GM23338 (cell line): ENCODE data around the gene SLC20A1. TPM values are rescaled to one million over a fixed set of nuclear protein-coding genes. Genes with fewer than 3 reads are reported as not detected.
A peak's percentile ranks its signal among the peaks of the same experiment; 100 is the strongest.

Source experiments
- ATAC-seq: fragments of 200-7000 bp; cut with Tn5 transposase; 3 replicates; pipeline ENCODE4 v1.9.1; 2020
- DNase-seq: peaks from one replicate; pipeline ENCODE4 v3.0.0-alpha.2; 2015; ENCODE audit warnings: low spot score
- H2AFZ ChIP-seq: fragments of 200-600 bp; sonication (generic); 2 replicates; pipeline ENCODE4 v1.8.0; 2016; ENCODE audit warnings: antibody characterized with exemption, mild to moderate bottlenecking, moderate library complexity
- H3F3A ChIP-seq: fragments of 200-600 bp; sonication (generic); replicated peaks from 2 replicates; pipeline ENCODE4 v1.8.0; 2017; ENCODE audit warnings: antibody characterized with exemption, mixed run types, low read depth
- H3K27ac ChIP-seq: fragments of 200-600 bp; sonication (generic); 2 replicates; pipeline ENCODE4 v1.6.1; 2016; ENCODE audit warnings: low read depth
- H3K27me3 ChIP-seq: fragments of 200-600 bp; sonication (generic); 2 replicates; pipeline ENCODE4 v1.8.0; 2016; ENCODE audit warnings: mild to moderate bottlenecking, mixed run types, moderate library complexity; ENCODE audit not compliant: insufficient read depth
- H3K36me3 ChIP-seq: fragments of 200-600 bp; sonication (generic); 2 replicates; pipeline ENCODE4 v1.8.0; 2016; ENCODE audit warnings: mild to moderate bottlenecking; ENCODE audit not compliant: insufficient read depth
- H3K4me1 ChIP-seq: fragments of 200-600 bp; sonication (generic); 2 replicates; pipeline ENCODE4 v1.8.0; 2016; ENCODE audit warnings: mild to moderate bottlenecking, moderate library complexity; ENCODE audit not compliant: insufficient read depth
- H3K4me2 ChIP-seq: fragments of 200-600 bp; sonication (generic); 2 replicates; pipeline ENCODE4 v1.7.1; 2017; ENCODE audit warnings: mixed run types
- H3K4me3 ChIP-seq: fragments of 200-600 bp; sonication (generic); 2 replicates; pipeline ENCODE4 v1.6.1; 2016; ENCODE audit warnings: mixed run types
- H3K79me2 ChIP-seq: fragments of 200-600 bp; sonication (generic); replicated peaks from 2 replicates; pipeline ENCODE4 v1.8.0; 2017; ENCODE audit warnings: mild to moderate bottlenecking; ENCODE audit not compliant: insufficient read depth
- H3K9me2 ChIP-seq: fragments of 200-600 bp; sonication (generic); 2 replicates; pipeline ENCODE4 v1.8.0; 2017; ENCODE audit not compliant: insufficient read depth
- H4K20me1 ChIP-seq: fragments of 200-600 bp; sonication (generic); replicated peaks from 2 replicates; pipeline ENCODE4 v1.8.0; 2017; ENCODE audit warnings: mild to moderate bottlenecking; ENCODE audit not compliant: insufficient read depth
- H3K27ac Mint-ChIP-seq: 2 replicates; pipeline ENCODE4 v1.8.0; 2020; ENCODE audit warnings: inconsistent platforms, mild to moderate bottlenecking, moderate library complexity, mixed read lengths
- H3K27me3 Mint-ChIP-seq: 3 replicates; pipeline ENCODE4 v1.8.0; 2022; ENCODE audit warnings: low read depth, mild to moderate bottlenecking, moderate library complexity, mixed read lengths, inconsistent platforms; ENCODE audit not compliant: insufficient read depth, poor library complexity
- H3K36me3 Mint-ChIP-seq: 3 replicates; pipeline ENCODE4 v1.8.0; 2021; ENCODE audit warnings: low read depth, mild to moderate bottlenecking, inconsistent platforms, moderate library complexity, mixed read lengths
- H3K4me1 Mint-ChIP-seq: 3 replicates; pipeline ENCODE4 v1.8.0; 2020; ENCODE audit warnings: mild to moderate bottlenecking, inconsistent platforms, mixed read lengths
- H3K4me3 Mint-ChIP-seq: 3 replicates; pipeline ENCODE4 v1.8.0; 2021; ENCODE audit warnings: moderate library complexity, mild to moderate bottlenecking, inconsistent platforms, mixed read lengths
- H3K9me3 Mint-ChIP-seq: 3 replicates; pipeline ENCODE4 v1.8.0; 2020; ENCODE audit warnings: moderate library complexity, mild to moderate bottlenecking, inconsistent platforms, mixed read lengths
- CREB1 ChIP-seq: fragments of 250-450 bp; sonication (Bioruptor Pico); IDR thresholded peaks from 2 replicates; pipeline ENCODE4 v1.5.0; 2020; ENCODE audit warnings: low read depth, mild to moderate bottlenecking, moderate library complexity
- JUNB ChIP-seq: IDR thresholded peaks from one replicate; pipeline ENCODE4 v1.6.1; 2016; ENCODE audit warnings: antibody characterized with exemption; ENCODE audit not compliant: unreplicated experiment
- POLR2AphosphoS5 ChIP-seq: IDR thresholded peaks from 2 replicates; pipeline ENCODE4 v1.6.1; 2016; ENCODE audit warnings: antibody characterized with exemption, low read depth
- STAT1 ChIP-seq: IDR thresholded peaks from one replicate; pipeline ENCODE4 v1.6.1; 2016; ENCODE audit warnings: antibody characterized with exemption; ENCODE audit not compliant: unreplicated experiment
- ZNF114 ChIP-seq: fragments of 250-450 bp; sonication (Bioruptor Pico); IDR thresholded peaks from 2 replicates; pipeline ENCODE4 v1.5.0; 2020; ENCODE audit warnings: mild to moderate bottlenecking, moderate library complexity
- ZNF331 ChIP-seq: fragments of 250-450 bp; sonication (Bioruptor Pico); IDR thresholded peaks from 2 replicates; pipeline ENCODE4 v1.5.0; 2020; ENCODE audit warnings: low read depth, mild to moderate bottlenecking, moderate library complexity
- long read RNA-seq: library from polyadenylated mRNA; unstranded; transcript quantifications from one replicate; pipeline ENCODE4 v2.0.0, GENCODE V29; 2020; ENCODE audit not compliant: unreplicated experiment
- polyA plus RNA-seq: library from polyadenylated mRNA; unstranded; fragments of >200 nt; fragmentation: Nextera tagmentation; extraction: Ambion mirVana; gene quantifications from 2 replicates; pipeline ENCODE4 v1.2.1, GENCODE V29; 2016
- total RNA-seq: library from RNA; depleted of rRNA; stranded (reverse); fragments of >200 nt; shearing (Covaris generic); gene quantifications from 2 replicates; pipeline ENCODE4 v1.2.3, GENCODE V29; 2014; rRNA removed
- TF ChIP-seq, protein P1 (sequence below), 2 experiments: fragments of 200-600 bp in 1 of 2; sonication (generic) in 1 of 2; conservative IDR thresholded peaks; 2 replicates each; pipeline versions ENCODE4 v1.5.1 to v1.6.1; 2016 to 2017; ENCODE audit warnings: antibody characterized with exemption in 2 of 2, low read depth in 2 of 2, mild to moderate bottlenecking in 2 of 2, moderate library complexity in 1 of 2
- TF ChIP-seq, protein P2 (sequence below): IDR thresholded peaks from 2 replicates; pipeline ENCODE4 v1.6.1; 2016; ENCODE audit warnings: antibody characterized with exemption

SLC20A1 gene, protein sequence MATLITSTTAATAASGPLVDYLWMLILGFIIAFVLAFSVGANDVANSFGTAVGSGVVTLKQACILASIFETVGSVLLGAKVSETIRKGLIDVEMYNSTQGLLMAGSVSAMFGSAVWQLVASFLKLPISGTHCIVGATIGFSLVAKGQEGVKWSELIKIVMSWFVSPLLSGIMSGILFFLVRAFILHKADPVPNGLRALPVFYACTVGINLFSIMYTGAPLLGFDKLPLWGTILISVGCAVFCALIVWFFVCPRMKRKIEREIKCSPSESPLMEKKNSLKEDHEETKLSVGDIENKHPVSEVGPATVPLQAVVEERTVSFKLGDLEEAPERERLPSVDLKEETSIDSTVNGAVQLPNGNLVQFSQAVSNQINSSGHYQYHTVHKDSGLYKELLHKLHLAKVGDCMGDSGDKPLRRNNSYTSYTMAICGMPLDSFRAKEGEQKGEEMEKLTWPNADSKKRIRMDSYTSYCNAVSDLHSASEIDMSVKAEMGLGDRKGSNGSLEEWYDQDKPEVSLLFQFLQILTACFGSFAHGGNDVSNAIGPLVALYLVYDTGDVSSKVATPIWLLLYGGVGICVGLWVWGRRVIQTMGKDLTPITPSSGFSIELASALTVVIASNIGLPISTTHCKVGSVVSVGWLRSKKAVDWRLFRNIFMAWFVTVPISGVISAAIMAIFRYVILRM
- total RNA-seq: 81.9 and 84.3 TPM in 2 replicates
- polyA plus RNA-seq: 50.1 and 52.9 TPM in 2 replicates
- long read RNA-seq, transcript SLC20A1-201 (11 exons, 3,381 nt): major isoform, 12 of 18 reads
- long read RNA-seq, partial matches to known transcripts: 5 of 18 reads
- long read RNA-seq, other reads (novel, unspliced or antisense): 1 of 18 reads

DNA sequence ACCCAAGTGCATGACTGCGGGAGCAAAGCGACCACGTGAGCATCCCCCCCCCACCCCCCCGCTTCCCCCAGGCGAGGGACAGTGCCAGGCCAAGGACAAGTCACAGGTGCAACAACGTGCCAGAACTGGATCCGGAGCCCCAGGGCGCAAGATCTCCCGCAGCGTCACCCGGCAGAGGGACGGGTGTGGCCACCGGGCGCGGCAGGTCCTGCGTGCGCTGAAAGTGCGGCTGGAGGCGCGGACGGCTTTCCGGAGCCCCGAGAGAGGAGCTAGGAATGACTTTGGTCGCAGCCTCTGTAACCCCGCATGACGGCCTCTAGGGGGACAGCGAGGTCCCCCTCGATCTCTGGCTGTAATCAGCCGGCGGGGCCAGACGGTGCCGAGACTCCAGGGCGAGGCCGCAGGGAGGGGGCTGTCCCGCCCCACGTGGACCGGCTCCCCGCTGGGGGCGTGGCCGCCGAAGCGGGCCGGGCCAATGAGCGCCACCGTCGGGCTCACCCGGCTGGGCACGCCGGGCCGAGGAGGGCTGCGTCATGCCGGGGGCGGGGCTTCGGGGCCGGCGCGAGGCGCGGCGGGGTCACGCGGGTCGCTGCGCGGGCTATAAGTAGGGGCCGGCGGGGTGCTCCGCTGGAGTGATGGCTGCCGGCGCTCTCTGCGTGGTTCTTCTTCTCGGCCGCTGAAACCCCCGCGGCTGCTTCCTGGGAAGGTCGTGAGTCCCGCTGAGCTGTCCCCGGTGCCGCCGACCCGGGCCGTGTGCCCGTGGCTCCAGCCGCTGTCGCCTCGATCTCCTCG, at the start of gene SLC20A1:
TSS of gene SLC20A1 (plus strand) at position 630 of the 792 bp plus-strand sequence. CDS start 890 bp downstream, outside the sequence.
- peaks cover 3% of the 10 kb centered on the region for H3K27me3 Mint-ChIP-seq
- Histone ChIP-seq H3K9me2 (no peaks in the 10 kb centered on the region), H3K27ac (peak within 1 kb of the TSS; percentile 79; the same call in 1 of the 2 replicates), H3K4me1 (peaks cover 31% of the 10 kb centered on the region), H3K36me3 (peaks cover 29% of the 10 kb centered on the region), H3K27me3 (0 out of 2 replicates have a peak, but pooled peaks cover 7% of the 10 kb centered on the region), H3K79me2 (peaks cover 47% of the 10 kb centered on the region), H4K20me1 (peaks cover 31% of the 10 kb centered on the region), H3K4me3 (peak within 1 kb of the TSS; percentile 78), H3K4me2 (peak within 1 kb of the TSS; percentile 93), H2AFZ (peak within 1 kb of the TSS; percentile 86), H3F3A (no peaks in the 10 kb centered on the region)
- peaks cover 40% of the 10 kb centered on the region for H3K4me1 Mint-ChIP-seq
- no peak for TF ChIP-seq STAT1
- peak; percentile 67 for TF ChIP-seq POLR2AphosphoS5
- TF ChIP-seq CREB1 (CRISPR knock-in tag): peak; percentile 79
- peak; percentile 97 for TF ChIP-seq ZNF114 (CRISPR knock-in tag)
- TF ChIP-seq, protein P1, sequence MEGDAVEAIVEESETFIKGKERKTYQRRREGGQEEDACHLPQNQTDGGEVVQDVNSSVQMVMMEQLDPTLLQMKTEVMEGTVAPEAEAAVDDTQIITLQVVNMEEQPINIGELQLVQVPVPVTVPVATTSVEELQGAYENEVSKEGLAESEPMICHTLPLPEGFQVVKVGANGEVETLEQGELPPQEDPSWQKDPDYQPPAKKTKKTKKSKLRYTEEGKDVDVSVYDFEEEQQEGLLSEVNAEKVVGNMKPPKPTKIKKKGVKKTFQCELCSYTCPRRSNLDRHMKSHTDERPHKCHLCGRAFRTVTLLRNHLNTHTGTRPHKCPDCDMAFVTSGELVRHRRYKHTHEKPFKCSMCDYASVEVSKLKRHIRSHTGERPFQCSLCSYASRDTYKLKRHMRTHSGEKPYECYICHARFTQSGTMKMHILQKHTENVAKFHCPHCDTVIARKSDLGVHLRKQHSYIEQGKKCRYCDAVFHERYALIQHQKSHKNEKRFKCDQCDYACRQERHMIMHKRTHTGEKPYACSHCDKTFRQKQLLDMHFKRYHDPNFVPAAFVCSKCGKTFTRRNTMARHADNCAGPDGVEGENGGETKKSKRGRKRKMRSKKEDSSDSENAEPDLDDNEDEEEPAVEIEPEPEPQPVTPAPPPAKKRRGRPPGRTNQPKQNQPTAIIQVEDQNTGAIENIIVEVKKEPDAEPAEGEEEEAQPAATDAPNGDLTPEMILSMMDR (conservative IDR thresholded peaks at IDR 0.05; ENCODE audit: low read depth in 2 of 2): peak; percentile 50 to 62
- peaks cover 38% of the 10 kb centered on the region for H3K36me3 Mint-ChIP-seq
- H3K9me3 Mint-ChIP-seq: no peaks in the 10 kb centered on the region
- peak; percentile 92 for ATAC-seq
- H3K4me3 Mint-ChIP-seq: peak within 1 kb of the TSS; percentile 94
- DNase-seq: peak; percentile 96
- H3K27ac Mint-ChIP-seq: peak within 1 kb of the TSS; percentile 82

DNA sequence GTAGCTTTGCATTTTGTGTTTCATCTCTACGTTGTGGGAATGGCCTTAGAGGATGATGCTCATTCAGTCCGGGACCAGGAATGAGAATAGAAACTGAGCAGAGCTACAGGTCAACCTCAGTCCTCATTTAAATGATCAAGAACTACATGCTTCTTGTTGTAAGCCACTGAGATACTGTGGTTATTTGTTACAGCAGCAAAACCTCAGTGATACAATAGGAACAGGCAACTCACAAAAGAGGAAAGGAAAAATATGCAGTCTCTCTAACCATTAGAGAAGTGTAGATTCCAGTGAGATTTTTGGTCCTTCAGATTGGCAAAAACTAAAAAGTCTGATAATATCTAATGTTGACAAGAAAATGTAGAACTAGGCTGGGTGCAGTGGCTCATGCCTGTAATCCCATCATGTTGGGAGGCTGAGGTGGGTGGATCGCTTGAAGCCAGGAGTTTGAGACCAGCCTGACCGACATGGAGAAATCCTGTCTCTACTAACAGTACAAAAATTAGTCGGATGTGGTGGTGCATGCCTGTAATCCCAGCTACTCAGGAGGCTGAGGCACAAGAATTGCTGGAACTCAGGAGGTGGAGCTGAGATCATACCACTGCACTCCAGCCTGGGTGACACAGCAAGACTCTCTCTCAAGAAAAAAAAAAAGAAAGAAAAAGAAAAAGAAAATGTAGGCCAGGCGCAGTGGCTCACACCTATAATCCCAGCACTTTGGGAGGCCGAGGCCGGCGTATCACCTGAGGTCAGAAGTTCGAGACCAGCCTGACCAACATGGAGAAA, 48.0 kb upstream of the SLC20A1 start:
- peaks cover 2% of the 10 kb centered on the region; the same call in 2 of the 3 replicates for H3K4me1 Mint-ChIP-seq
- DNase-seq: no peak

More for the DNA sequence above, 48.0 kb upstream of the SLC20A1 start:
- Histone ChIP-seq H2AFZ (no peak overlapping the region), H3K4me3 (no peak overlapping the region), H3K27ac (no peak overlapping the region), H3K79me2 (no peaks in the 10 kb centered on the region), H3F3A (no peaks in the 10 kb centered on the region), H3K9me2 (no peaks in the 10 kb centered on the region), H3K27me3 (no peaks in the 10 kb centered on the region), H3K4me1 (no peaks in the 10 kb centered on the region), H3K4me2 (no peak overlapping the region), H3K36me3 (no peaks in the 10 kb centered on the region), H4K20me1 (no peaks in the 10 kb centered on the region)
- no peak for ATAC-seq
- H3K27me3 Mint-ChIP-seq: peaks cover 2% of the 10 kb centered on the region
- no peaks in the 10 kb centered on the region for H3K9me3 Mint-ChIP-seq
- H3K4me3 Mint-ChIP-seq: no peak overlapping the region
- no peaks in the 10 kb centered on the region; the same call in 2 of the 3 replicates for H3K36me3 Mint-ChIP-seq
- no peak overlapping the region for H3K27ac Mint-ChIP-seq
- TF ChIP-seq ZNF114 (CRISPR knock-in tag) (no peak), JUNB (no peak), CREB1 (CRISPR knock-in tag) (no peak), ZNF331 (CRISPR knock-in tag) (no peak)
- TF ChIP-seq, protein P2, sequence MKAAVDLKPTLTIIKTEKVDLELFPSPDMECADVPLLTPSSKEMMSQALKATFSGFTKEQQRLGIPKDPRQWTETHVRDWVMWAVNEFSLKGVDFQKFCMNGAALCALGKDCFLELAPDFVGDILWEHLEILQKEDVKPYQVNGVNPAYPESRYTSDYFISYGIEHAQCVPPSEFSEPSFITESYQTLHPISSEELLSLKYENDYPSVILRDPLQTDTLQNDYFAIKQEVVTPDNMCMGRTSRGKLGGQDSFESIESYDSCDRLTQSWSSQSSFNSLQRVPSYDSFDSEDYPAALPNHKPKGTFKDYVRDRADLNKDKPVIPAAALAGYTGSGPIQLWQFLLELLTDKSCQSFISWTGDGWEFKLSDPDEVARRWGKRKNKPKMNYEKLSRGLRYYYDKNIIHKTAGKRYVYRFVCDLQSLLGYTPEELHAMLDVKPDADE: no peak
